Transverse colon (tissue), 4 donors: ENCODE results near the gene KCNS1. TPM values are rescaled to one million over a fixed set of nuclear protein-coding genes. Genes with fewer than 3 reads are reported as not detected.

Experiments
- DNase-seq: peaks from one replicate; pipeline ENCODE4 v3.0.0-alpha.2; 2019
- H3K27ac ChIP-seq, 4 donors: fragments of 200-600 bp; sonication (generic); 2 replicates each; pipeline ENCODE4 v1.5.1; 2016 to 2018; ENCODE audit warnings: inconsistent platforms in 4 of 4
- H3K27me3 ChIP-seq: fragments of 200-600 bp; sonication (generic); 2 replicates; pipeline ENCODE4 v1.5.1; 2017; ENCODE audit warnings: inconsistent platforms
- H3K36me3 ChIP-seq, 4 donors: fragments of 200-600 bp; sonication (generic); 2 replicates each; pipeline ENCODE4 v1.5.1; 2017 to 2019; ENCODE audit warnings: inconsistent platforms in 4 of 4
- H3K4me1 ChIP-seq, 4 donors: fragments of 200-600 bp; sonication (generic); 2 replicates each; pipeline ENCODE4 v1.5.1; 2017 to 2020; ENCODE audit warnings: inconsistent platforms in 4 of 4
- H3K4me3 ChIP-seq, 4 donors: fragments of 200-600 bp; sonication (generic); 1 replicate in 1 of 4; 2 replicates in 3 of 4; pipeline versions ENCODE4 v1.5.1 to v1.6.1; 2017 to 2019; ENCODE audit warnings: inconsistent platforms in 4 of 4
- H3K9me3 ChIP-seq, 2 donors: fragments of 200-600 bp; sonication (generic); 2 replicates each; pipeline ENCODE4 v1.5.1; 2017 to 2019; ENCODE audit warnings: inconsistent platforms in 2 of 2
- EP300 ChIP-seq: sonication (generic); formaldehyde crosslinking; IDR thresholded peaks from one replicate; pipeline ENCODE4 v1.6.1; 2017; ENCODE audit warnings: antibody characterized with exemption, low read depth
- POLR2A ChIP-seq: fragments of 450-650 bp; IDR thresholded peaks from one replicate; pipeline ENCODE4 v1.6.1; 2016; ENCODE audit warnings: antibody characterized with exemption, mild to moderate bottlenecking, moderate library complexity
- POLR2AphosphoS5 ChIP-seq, 3 donors: sonication (generic); formaldehyde crosslinking; IDR thresholded peaks; one replicate each; pipeline ENCODE4 v1.6.1; 2016; ENCODE audit warnings: antibody characterized with exemption in 3 of 3
- WGBS, 2 donors: methylation state at CpG; one replicate each; pipeline ENCODE4 v1.1.5; 2018; ENCODE audit warnings: low coverage in 1 of 2; 5-methylcytosine and 5-hydroxymethylcytosine counted together
- in situ Hi-C, 4 donors: fragments of 200-750 bp; cut with MboI; loops; one replicate each; pipeline versions ENCODE4 v1.15.0 to v1.15.1; 2017; ENCODE audit warnings: low sequenced_read_pairs in 3 of 4, low pct_ligation_motif_present in 1 of 4, low pct_unique_long_range_greater_than_20kb in 1 of 4
- intact Hi-C: fragments of 100-400 bp; cut with DNase I; formaldehyde crosslinking; loops from one replicate; pipeline ENCODE4 v1.15.1; 2023; ENCODE audit warnings: low total_unique reads
- total RNA-seq, 4 donors: library from RNA; depleted of rRNA; stranded (reverse); fragments of >200 nt; gene quantifications; one replicate each; pipeline ENCODE4 v1.1.0, GENCODE V29; 2016
- TF ChIP-seq, protein P1 (sequence below), 5 experiments: fragments of 200-600 bp in 3 of 5; fragments of 450-650 bp in 2 of 5; sonication (generic) in 3 of 5; IDR thresholded peaks; 1 replicate in 2 of 5; 2 replicates in 3 of 5; pipeline ENCODE4 v1.5.1; 2016 to 2017; ENCODE audit warnings: antibody characterized with exemption in 5 of 5, inconsistent platforms in 3 of 5, mild to moderate bottlenecking in 2 of 5, moderate library complexity in 1 of 5

KCNS1 gene
- total RNA-seq, 4 donors from 2014 or later = 0.55 to 0.64 TPM; not detected in 2

- peaks cover 3 to 27% (median 7%) of the 10 kb centered on the region in 4 donors for H3K4me1 ChIP-seq
- H3K27ac ChIP-seq = no peak overlapping the region
- no peaks in the 10 kb centered on the region for H3K36me3 ChIP-seq
- intact Hi-C loops = no loop called here
- WGBS, 2 donors = 16 to 33% methylated on average over 2 to 5 of the region's 5 CpGs
- no peaks in the 10 kb centered on the region for H3K27me3 ChIP-seq
- no peak overlapping the region for H3K4me3 ChIP-seq
- no peak for TF ChIP-seq POLR2A
- TF ChIP-seq, protein P1, sequence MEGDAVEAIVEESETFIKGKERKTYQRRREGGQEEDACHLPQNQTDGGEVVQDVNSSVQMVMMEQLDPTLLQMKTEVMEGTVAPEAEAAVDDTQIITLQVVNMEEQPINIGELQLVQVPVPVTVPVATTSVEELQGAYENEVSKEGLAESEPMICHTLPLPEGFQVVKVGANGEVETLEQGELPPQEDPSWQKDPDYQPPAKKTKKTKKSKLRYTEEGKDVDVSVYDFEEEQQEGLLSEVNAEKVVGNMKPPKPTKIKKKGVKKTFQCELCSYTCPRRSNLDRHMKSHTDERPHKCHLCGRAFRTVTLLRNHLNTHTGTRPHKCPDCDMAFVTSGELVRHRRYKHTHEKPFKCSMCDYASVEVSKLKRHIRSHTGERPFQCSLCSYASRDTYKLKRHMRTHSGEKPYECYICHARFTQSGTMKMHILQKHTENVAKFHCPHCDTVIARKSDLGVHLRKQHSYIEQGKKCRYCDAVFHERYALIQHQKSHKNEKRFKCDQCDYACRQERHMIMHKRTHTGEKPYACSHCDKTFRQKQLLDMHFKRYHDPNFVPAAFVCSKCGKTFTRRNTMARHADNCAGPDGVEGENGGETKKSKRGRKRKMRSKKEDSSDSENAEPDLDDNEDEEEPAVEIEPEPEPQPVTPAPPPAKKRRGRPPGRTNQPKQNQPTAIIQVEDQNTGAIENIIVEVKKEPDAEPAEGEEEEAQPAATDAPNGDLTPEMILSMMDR (IDR thresholded peaks at IDR 0.05) = peak; percentile 74 to 86 (median 78)
- in situ Hi-C loops = loop anchor here in 2 of 4 donors (5.0 to 25.0 kb wide), 2 partner anchors 48 to 243 kb away; no protein-coding TSS in a partner anchor
- H3K9me3 ChIP-seq = no peaks in the 10 kb centered on the region
- DNase-seq = peak; percentile 15
Measured at GRCh38 chr20:45044084-45044573, 56.8 kb downstream of the KCNS1 start.

- in situ Hi-C loops = loop anchor here in 2 of 4 donors (5.0 to 25.0 kb wide), 2 partner anchors 49 to 244 kb away; no protein-coding TSS in a partner anchor
- intact Hi-C loops = no loop called here
- DNase-seq = no peak
- Histone ChIP-seq H3K36me3 (no peaks in the 10 kb centered on the region), H3K27ac (no peak overlapping the region), H3K4me1 (peaks cover 3 to 35% (median 7%) of the 10 kb centered on the region in 4 donors), H3K4me3 (no peak overlapping the region), H3K27me3 (no peaks in the 10 kb centered on the region), H3K9me3 (no peaks in the 10 kb centered on the region)
- 83 to 98% methylated on average over 1 of the region's 1 CpG for WGBS, 2 donors
- no peak for TF ChIP-seq POLR2A
- TF ChIP-seq POLR2AphosphoS5 (IDR thresholded peaks at IDR 0.05) = no peak
- TF ChIP-seq EP300 = no peak
- TF ChIP-seq, protein P1 (IDR thresholded peaks at IDR 0.05) = no peak
Measured at GRCh38 chr20:45042978-45043377, 57.9 kb downstream of the KCNS1 start.

Other genes with a start within 250 kb of the KCNS1 start
- 100 to 1,000 TPM in 2 of 4 donors, 10 to 100 TPM in 2; 73.2 to 170 (median 117) TPM for gene YWHAB, start 215.4 kb downstream of the KCNS1 start, total RNA-seq
- 100 to 1,000 TPM in 1 of 4 donors, 10 to 100 TPM in 3; 12.0 to 112 (median 31.6) TPM for gene PABPC1L, start 191.1 kb downstream of the KCNS1 start, total RNA-seq
- 10 to 100 TPM in 2 of 4 donors, 1 to 10 TPM in 2; 1.2 to 14.8 (median 9.4) TPM for gene TOMM34, start 140.7 kb downstream of the KCNS1 start, total RNA-seq
- gene STK4, start 134.6 kb downstream of the KCNS1 start, total RNA-seq = 10 to 100 TPM; 30.3 to 78.1 (median 38.3) TPM
- gene WFDC5, start 14.0 kb upstream of the KCNS1 start, total RNA-seq = not detected
- gene WFDC12, start 23.3 kb upstream of the KCNS1 start, total RNA-seq = under 1 TPM in 1 of 4 donors, not detected in 3; 0.68 TPM
- gene PI3, start 73.8 kb upstream of the KCNS1 start, total RNA-seq = 100 to 1,000 TPM in 3 of 4 donors, not detected in 1; 197 to 285 (median 250) TPM
- under 1 TPM in 1 of 4 donors, not detected in 3; 0.27 TPM for gene SEMG1, start 105.9 kb upstream of the KCNS1 start, total RNA-seq
- gene SEMG2, start 120.2 kb upstream of the KCNS1 start, total RNA-seq = not detected
- gene SLPI, start 153.4 kb upstream of the KCNS1 start, total RNA-seq = 10 to 100 TPM; 16.1 to 90.3 (median 48.2) TPM
- not detected for gene RBPJL, start 205.7 kb upstream of the KCNS1 start, total RNA-seq
- gene MATN4, start 207.2 kb upstream of the KCNS1 start, total RNA-seq = not detected
- gene SDC4, start 247.3 kb upstream of the KCNS1 start, total RNA-seq = 100 to 1,000 TPM in 2 of 4 donors, 10 to 100 TPM in 2; 60.7 to 140 (median 94.3) TPM